Measurements from ENCODE around the gene ALOX12.
A peak's percentile ranks its signal among the peaks of the same experiment; 100 is the strongest.

ALOX12 gene

GRCh38 chr17:7021993-7022778, 26.3 kb downstream of the ALOX12 start:
- DNase-seq (ENCODE audit: low spot score) = peak; percentile 86

DNA sequence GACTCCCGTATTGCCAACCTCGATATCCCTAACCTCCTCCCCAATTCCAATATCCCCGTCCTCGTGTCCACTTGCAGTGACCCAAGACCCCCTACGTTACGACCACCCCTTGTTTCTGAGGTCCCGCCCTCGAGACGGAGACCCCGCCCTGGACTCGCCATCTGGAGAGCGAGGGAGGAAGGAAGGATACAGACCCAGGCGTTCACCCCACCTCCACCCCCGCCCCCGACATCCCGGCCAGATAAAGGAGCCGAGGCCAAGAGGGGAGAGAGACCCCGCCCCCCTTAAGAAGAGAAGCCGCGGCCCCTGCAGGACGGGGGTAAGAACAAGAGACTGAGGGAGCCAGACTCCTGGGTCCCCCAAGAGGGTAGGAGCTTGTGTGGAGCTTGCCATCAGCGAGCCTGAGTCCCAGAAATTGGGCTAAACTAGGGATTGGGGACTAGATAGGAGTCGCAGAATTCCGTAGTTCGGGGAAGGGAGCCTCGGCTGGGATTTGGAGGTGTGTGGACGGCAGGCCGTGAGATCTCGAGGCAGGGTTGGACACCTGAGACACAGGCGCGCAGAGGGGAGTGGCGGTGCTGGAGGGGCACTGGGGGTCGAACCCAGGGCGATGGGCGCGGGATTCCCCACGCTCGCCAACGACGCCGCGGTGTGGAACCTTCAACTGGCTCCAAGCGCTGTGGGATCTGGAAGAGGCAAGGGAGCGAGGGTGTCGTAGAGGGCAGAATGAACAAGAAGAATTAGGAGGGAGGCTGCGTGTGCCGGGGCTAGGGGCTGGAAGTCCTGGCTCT, 27.1 kb downstream of the ALOX12 start, which contains the start of gene BCL6B:
Gene BCL6B, plus strand, starts transcription at position 270 of the 791 bp plus-strand sequence. CDS start 622 bp downstream, outside the sequence.
- DNase-seq (ENCODE audit: low spot score) = no peak

GRCh38 chr17:7023576-7024401, 27.9 kb downstream of the ALOX12 start:
- peak; percentile 87 for DNase-seq (ENCODE audit: low spot score)

GRCh38 chr17:7024402-7024785, 28.5 kb downstream of the ALOX12 start:
- DNase-seq (ENCODE audit: low spot score) = no peak

- no peak for DNase-seq (ENCODE audit: low spot score)
These were observed 29.4 kb downstream of the ALOX12 start for GRCh38 chr17:7025245-7025644.

DNA sequence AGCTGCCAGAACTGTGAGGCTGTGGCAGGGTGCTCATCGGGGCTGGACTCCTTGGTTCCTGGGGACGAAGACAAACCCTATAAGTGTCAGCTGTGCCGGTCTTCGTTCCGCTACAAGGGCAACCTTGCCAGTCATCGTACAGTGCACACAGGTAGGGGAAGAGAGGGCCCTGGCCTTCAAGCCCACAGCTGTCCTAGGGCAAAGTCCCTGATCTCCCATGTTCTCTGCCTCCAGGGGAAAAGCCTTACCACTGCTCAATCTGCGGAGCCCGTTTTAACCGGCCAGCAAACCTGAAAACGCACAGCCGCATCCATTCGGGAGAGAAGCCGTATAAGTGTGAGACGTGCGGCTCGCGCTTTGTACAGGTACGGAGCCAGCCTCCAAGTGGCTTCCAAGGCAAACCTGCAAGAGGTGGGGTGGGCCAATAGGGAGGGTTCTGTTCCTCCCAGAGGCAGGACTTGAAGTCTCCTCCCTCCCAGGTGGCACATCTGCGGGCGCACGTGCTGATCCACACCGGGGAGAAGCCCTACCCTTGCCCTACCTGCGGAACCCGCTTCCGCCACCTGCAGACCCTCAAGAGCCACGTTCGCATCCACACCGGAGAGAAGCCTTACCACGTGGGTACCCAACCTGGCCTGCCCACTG, 30.7 kb downstream of the ALOX12 start:
- no peak for DNase-seq (ENCODE audit: low spot score)

- no peak for DNase-seq (ENCODE audit: low spot score)
These were observed 31.5 kb downstream of the ALOX12 start for GRCh38 chr17:7027335-7027734.

GRCh38 chr17:7029096-7029495, 33.2 kb downstream of the ALOX12 start:
- no peak for DNase-seq (ENCODE audit: low spot score)

DNA sequence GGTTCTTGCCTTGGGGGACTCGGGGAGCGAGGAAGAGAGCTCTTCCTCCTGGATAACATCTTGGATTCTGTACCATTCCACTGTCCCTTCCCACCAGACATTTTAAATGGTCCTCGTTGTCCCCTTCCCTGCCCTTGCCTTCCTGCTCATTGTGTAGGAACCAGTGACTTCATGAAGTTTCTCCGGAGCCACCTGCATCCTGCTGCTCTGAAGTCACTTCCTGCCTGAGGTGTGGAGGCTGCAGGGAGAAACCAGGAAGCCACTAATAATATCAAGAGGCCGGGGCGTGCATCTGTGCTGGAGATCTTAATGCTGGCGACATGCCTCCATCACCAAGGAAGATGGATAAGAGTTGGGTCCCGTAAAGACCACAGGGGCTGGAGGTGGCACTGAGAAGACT, 33.8 kb downstream of the ALOX12 start:
- DNase-seq (ENCODE audit: low spot score) = no peak

DNA sequence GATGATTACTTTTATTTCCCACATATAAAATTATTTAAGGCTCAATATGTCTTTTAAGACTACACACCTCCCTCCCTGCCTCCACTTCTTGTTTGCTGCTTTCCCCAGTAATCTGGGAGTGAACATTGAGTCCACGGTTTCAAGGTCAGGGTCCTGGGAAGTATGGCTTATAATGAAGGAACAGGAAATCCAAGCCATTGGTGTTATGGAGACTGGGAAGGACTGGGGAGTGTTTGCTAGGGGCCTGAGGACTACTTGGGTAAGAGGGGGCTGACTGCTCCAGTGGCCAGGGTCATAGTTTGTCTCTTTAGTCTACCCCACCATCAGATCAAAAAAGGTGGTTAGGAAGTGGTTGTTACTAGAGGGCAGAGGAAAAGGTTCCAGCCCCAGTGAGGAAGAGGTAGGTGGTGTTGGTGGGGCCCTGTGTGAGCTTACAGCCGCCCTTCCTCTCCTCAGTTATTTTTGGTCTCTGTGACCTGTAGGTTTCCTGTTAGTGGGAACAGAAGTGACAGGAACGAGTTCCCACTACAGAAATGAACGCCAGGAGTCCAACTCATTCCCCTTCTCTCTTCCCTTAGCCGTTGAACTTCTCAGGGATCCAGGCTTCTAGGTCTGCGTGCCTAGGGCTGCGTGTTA, 39.2 kb downstream of the ALOX12 start:
- no peak for DNase-seq (ENCODE audit: low spot score)

GRCh38 chr17:7035591-7036368, 39.9 kb downstream of the ALOX12 start, which contains the start of gene SLC16A13:
SLC16A13 (plus strand) TSS chr17:7036015; CDS start chr17:7036383, 368 bp downstream.
- peak; percentile 88 for DNase-seq (ENCODE audit: low spot score)

DNA sequence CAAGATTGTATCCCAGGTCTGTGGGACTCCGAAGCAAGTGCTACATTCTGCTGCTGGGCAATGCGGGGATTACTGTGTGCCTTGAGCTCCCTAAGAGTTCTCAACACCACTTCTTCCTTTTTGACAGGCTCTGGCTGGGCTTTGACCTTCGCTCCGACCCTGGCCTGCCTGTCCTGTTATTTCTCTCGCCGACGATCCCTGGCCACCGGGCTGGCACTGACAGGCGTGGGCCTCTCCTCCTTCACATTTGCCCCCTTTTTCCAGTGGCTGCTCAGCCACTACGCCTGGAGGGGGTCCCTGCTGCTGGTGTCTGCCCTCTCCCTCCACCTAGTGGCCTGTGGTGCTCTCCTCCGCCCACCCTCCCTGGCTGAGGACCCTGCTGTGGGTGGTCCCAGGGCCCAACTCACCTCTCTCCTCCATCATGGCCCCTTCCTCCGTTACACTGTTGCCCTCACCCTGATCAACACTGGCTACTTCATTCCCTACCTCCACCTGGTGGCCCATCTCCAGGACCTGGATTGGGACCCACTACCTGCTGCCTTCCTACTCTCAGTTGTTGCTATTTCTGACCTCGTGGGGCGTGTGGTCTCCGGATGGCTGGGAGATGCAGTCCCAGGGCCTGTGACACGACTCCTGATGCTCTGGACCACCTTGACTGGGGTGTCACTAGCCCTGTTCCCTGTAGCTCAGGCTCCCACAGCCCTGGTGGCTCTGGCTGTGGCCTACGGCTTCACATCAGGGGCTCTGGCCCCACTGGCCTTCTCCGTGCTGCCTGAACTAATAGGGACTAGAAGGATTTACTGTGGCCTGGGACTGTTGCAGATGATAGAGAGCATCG, 42.4 kb downstream of the ALOX12 start:
- no peak for DNase-seq (ENCODE audit: low spot score)

DNA sequence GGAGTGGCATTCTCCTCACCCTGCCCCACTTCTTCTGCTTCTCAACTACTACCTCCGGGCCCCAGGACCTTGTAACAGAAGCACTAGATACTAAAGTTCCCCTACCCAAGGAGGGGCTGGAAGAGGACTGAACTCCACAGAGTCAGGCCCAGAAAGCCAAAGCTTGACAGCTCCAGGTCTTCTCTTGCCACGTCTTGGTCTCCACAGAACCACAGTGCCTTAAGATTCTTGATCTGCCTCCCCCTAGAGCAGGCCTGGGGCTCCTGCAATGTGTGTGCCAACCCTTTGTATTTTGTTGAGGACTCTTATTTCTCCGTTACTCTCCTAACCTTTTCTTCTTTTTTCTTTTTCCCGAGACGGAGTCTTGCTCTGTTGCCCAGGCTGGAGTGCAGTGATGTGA, 44.0 kb downstream of the ALOX12 start:
- no peak for DNase-seq (ENCODE audit: low spot score)

DNA sequence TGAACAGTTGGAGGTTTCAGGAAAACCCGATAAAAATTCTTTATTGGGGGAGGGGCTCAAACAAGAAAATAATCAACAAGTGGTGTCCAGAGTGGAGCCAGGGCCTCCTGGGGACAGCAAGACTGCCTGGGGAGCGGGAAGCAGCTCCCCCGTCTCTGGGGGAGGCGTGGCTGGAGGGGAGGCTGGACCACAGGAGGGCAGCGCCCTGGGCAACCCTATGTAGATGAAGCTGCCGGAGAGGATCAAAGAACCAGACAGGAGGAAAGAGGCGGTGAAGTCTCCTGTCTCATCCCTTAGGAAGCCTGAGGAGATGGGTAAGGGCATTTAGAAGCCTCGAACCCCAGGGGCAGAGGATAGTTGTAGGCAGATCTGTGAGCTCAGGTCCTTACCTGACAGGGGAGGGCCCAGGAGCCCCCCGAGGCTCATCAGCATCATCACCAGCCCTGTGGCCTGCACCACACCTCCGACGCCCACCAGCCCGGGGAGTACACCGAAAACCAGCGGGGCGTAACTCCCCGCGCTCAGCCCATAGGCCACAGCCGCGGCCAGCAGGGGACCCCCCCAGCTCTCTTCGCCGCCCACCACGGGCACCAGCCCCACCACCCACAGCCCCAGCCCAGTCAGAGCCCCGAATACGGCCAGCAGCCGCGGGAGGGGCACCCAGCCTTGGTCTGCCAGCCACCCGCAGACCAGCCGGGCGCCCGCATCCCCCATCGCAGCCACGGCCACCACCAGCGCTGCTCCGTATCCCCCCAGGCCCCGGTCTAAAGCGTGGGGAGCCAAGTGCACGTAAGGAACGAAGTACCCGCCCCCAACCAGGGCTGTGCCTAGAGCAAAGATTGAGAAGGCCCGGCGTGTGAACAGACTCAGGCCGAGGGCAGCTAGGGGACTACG, 46.0 kb downstream of the ALOX12 start:
- DNase-seq (ENCODE audit: low spot score) = no peak

- DNase-seq (ENCODE audit: low spot score) = no peak
These were observed 46.8 kb downstream of the ALOX12 start for GRCh38 chr17:7042501-7043181.

DNA sequence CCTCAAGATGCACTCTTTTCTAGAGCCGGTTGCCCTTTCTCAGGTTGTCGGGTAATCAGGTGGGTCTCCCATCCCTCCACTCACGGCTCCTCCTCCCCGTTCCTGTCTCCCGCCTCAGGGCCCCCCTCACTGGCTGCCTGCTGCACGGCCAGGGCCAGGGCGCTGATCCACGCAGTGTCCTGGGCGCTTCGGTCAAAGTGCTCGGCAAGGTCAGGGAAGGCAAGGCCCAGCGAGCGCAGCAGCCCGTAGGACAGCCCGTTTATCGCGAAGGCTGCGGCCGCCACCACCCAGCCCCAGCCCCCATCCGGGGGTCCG, 47.3 kb downstream of the ALOX12 start:
- DNase-seq (ENCODE audit: low spot score) = no peak

- no peak for DNase-seq (ENCODE audit: low spot score)
These were observed 47.8 kb downstream of the ALOX12 start, which contains the start of gene SLC16A11 for GRCh38 chr17:7043497-7044198. SLC16A11 (minus strand) TSS chr17:7044092; CDS start chr17:7043513, 579 bp downstream.

Measured in left forelimb (tissue), 1 donor.